COLO668 (cell line): ENCODE results near the gene TMTC1.

ENCODE experiments used
- DNase-seq: peaks from one replicate; lab custom pipeline; 2025; ENCODE audit not compliant: unreplicated experiment; lab: John Stamatoyannopoulos, UW

TMTC1 gene

DNA sequence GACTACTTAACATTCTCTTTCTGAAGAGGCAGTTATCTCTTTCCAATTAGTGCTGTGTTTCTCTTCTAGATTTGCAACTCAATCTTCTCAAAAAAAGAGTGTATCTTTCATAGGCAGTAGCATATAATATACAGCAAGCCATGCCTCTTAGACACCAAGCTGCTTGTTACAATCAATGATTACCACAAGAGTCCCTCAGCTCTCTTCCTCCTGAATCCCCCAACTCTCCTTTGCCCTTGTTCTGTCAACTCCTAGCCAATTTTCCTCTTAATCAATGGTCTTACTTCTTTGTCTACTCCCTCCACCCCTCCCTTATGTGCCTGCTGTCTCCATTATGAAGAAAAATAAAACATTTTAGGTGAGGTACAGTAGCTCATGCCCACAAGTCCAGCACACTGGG, 2.6 kb downstream of the TMTC1 start:
- DNase-seq, result no peak

DNA sequence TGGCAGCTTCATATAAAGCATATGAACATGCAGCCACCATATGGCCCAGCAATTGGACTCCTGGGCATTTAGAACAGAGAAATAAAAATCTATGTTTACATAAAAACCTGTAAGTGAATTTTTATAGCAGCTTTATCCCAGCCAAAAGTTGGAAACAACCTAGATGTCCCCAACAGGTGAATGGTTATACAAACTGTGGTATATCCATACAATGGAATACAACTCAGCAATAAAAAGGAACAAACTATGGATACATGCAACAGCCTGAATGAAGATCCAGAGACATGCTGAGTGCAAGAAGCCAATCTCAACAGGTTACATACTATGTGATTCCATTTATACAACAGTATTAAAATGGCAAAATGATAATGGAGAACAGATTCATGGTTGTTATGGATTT, 3.7 kb downstream of the TMTC1 start:
- DNase-seq, result no peak

DNA sequence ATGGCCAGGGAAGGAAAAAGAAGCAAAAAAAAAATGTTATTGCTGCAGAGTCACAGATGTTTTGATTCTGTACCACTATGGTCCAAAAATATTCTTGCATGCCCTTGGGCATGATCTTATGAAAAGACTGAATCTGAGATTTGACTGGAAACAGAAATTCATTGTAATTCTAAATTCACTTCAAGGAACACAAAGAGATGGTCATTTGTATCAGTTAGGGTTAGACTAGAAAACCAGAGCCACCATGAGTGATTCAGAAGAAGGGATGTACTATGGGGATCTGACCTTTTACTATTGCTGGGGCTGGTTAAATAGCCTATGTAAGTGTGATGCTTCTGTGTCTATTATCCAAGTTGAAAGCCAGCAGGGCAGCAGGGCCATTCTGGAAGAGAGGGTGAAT, 5.2 kb downstream of the TMTC1 start:
- no peak for DNase-seq

DNA sequence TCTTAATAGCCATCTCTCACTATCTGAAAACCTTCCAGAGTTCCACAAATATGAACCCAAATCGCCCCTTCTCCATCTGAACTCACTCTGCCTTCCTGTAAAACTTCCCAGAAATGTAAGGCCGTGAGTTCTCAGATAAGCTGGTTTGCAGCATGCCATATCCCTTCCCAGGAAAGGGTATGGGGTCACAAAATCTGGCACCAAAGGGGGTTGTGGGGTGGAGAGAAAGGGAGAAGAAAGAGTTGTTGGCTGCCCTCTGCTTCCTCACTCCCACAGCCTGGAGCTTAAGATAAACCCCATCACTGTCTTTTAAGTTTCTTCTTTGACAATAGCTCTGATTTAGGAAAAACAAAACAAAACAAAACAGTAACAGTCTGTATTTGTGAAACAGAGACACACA, 10.7 kb downstream of the TMTC1 start:
- DNase-seq, result no peak

- DNase-seq, result no peak
These were observed 12.0 kb downstream of the TMTC1 start for GRCh38 chr12:29771786-29772185.

- DNase-seq, result no peak
These were observed 12.6 kb downstream of the TMTC1 start for GRCh38 chr12:29771165-29771564.

DNA sequence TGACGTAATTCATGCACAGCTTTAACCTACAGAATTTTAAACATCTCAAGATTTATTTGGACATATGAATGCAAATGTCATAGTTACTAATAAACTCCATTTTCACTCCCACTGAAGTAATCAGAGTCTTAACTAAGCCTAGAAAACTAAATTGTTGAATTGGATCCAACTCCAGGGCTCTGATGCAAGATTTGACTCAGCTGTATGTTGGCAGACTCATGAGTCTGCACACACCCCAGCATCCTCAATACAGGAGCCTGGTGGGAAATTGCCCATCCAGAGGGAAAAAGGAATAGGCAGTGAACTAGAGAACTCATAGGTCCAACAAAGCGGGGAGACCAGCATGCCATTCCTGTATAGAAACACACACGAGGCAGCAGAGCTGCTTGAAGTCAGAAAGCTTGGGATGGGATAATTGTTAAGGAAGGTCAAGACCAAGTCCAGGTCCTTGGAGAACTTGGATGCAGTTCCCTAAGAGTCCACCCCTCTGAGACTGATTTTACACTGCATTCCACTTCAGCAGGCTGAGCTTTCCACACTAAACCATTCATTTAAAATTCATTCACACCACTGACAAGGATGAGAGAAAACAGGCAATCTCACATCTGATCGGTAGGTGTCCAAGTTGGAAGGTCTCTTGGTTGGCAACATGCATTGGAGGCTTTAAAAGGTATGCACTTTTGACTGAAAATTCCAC, 14.4 kb downstream of the TMTC1 start:
- no peak for DNase-seq

DNA sequence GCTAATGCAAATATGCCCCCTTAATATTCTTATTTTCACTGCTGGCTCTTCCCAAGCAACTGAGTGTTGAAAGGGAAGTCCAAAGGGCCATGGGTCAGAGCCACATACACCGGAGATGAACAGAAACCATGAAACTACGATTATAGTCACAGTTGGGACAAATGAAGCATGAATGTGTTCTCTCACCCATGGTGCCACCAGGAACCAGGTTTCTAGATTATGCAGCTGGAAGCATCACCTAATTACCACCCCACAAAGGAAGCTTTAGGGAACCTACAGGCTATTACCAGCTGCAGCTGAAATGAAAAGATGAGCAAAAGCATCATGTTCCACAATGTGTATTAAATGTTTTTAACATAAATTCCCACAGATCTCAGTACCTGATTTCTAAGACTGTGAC, 15.4 kb downstream of the TMTC1 start:
- DNase-seq, result no peak

- no peak for DNase-seq
These were observed 20.4 kb downstream of the TMTC1 start for GRCh38 chr12:29763301-29763683.

- DNase-seq, result peak; percentile 7
These were observed 21.0 kb downstream of the TMTC1 start for GRCh38 chr12:29762637-29763300.

DNA sequence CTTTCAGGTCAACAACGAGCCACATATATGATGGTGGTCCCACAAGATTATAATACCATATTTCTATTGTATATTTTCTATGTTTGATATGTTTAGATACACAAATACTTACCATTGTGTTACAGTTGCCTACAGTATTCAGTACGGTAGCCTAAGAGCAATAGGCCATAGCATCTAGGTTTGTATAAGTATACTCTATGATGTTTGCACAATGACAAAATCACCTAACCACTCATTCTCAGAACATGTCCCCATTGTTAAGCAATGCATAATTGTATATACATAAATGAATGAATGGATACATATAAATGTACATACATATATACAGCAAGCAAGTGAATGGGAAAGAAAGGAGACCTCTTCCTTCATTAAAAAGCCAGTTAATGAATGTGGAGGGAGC, 23.8 kb downstream of the TMTC1 start:
- no peak for DNase-seq

GRCh38 chr12:29756741-29757390, 26.9 kb downstream of the TMTC1 start:
- no peak for DNase-seq

DNA sequence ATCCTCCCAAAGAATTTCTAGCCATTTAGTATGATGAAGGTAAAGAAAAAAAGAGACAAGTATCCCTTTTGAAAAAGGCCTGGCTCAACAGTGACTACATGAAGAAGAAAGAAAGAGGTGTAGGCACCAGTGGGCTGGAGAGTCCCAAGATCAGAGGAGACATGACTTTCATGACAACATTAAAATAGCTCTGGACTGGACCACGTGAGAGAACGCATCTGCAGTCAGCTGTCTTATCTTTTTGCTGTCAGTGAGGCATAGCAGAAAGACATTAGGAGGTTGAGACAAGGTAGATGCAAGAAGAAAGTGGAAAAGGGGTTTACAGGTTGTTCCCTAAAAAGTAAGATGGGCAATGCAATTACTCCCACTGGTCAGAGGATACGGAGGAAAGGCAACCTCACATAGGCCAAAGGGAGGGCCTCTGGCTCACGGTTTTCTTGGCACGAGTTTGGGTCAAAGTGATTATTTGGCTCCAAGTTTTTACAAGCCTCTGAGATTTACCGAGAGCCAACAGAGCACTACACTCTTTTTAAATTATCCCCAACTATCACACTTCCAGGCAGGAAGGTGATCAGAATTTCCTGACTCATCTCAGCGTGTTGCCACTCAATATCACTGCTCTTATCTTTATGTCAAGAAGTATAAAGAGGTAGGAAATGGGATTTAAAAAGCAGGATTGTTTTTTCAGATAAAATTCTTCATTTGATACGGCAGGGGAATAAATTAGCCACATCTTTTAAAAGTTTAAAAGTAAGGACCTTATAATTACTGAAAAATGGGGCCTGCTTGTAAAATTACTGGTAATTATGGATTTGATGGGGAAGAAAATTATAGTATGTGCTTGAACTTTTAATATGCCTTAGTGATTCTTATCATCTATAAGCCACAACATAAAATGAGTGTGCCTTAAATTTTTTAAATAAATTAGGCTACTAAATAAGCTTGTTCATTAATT, 29.2 kb downstream of the TMTC1 start:
- no peak for DNase-seq

GRCh38 chr12:29752121-29752520, 31.6 kb downstream of the TMTC1 start:
- DNase-seq, result no peak

DNA sequence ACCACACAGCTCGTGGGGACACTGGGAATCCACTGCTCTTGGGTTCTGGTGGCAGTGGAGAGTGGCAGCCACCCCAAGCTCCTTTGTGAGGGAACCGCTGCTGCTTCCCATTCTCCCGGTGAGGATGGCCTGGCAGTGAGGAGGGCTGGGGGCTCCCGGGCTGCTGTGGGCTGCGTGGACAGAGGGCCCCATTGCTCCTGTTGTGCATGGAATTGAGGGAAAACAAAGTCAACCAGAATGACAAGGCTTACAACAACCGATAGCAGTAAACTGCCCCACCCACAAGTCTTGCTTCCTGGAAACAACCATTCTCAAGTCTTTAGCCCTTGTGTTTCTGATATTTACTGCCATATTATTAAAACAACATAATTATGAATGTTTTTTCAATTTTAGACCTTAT, 32.1 kb downstream of the TMTC1 start:
- DNase-seq, result no peak

DNA sequence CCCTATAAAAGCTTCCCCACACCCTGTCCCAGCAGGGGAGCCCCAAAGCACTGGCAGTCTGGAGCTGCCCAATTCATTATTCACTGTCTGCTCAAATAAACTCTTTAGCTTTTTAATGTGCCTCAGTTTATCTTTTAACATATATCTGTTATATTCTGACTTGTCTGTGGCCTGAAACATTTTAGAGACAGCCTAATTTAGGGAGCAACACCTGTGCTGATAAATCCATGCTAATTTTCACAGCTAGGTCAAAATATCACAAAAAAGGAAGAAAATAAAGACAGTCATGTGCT, 32.9 kb downstream of the TMTC1 start:
- no peak for DNase-seq

DNA sequence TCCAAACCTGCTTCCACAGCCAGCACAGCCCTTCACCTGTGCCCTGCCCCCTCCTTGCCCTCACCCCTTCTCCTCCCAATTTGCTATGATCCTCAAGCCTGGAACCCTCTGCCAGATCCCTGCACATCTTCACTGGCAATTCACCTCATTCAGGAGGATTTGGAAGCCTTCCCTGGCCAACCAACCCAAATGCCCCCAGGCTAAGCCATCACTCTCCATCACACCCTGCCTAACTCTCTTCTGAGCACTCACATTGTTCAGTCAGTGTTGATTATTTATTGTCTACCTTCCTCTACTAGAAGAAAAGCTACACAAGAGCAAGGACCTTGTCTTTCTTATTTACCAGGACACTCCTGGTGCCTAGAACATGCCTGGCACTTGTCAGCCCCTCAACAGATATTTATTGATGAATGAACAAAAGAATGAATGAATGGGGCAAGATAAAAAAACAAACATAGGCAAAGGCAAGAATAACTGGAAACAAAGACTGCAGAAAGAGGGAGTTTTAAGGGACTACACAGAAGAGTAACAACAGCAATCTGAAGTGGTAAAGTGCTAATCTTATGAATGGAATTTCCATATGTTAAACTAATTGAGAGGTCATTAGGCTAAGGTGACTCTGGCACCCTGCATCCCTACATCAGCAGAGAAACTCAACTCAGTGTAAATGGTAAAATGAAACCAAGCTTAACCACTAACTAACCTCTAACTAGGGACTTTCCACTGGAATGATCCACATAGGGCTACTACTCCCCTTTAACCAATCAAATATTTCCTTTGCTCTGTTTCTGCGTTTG, 33.4 kb downstream of the TMTC1 start:
- no peak for DNase-seq

DNA sequence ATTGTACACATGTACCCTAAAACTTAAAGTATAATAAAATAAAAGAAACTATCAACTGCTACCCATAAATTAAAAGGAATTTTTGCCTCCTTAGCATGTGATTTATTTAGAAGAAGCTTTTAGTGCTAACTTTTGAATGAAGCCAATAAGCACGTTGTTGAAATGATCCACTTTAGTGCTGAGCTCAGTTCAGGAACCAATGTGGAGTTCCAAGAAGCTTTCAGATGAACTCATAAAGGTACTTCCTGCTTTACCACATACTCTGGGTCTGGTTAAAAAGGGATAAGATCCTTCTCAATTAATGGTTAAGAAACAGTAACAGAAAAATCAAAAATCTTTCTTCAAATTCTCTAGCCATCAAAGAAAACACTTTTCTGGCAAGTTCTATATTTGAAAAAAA, 39.4 kb downstream of the TMTC1 start:
- DNase-seq, result no peak

DNA sequence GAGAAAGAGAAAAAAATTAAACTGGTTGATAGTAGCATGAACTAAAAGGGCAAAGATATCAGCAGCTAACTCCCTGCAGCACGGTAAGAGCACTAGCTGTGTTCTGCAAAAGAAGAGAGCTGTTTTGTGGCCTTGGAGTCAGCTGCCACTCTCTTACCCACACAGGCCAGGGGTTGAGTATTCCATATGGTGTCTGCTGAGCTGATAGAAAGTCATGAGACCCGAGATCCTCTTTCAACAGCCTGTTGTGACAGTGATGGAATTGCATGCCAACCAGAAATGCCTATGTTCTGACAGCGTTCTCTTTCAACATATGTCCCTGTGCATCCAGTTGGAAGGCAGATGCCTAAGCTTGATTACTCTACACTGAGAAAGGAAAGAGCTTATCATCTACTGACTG, 39.9 kb downstream of the TMTC1 start:
- DNase-seq, result no peak

- DNase-seq, result no peak
These were observed 40.7 kb downstream of the TMTC1 start for GRCh38 chr12:29743077-29743476.

GRCh38 chr12:29742646-29743045, 41.1 kb downstream of the TMTC1 start:
- DNase-seq, result no peak
